COR-L47 (cell line): ENCODE data around the gene CELF4.

ENCODE experiments used
- DNase-seq: peaks from one replicate; lab custom pipeline; 2025; lab: John Stamatoyannopoulos, UW

The CELF4 gene

DNA sequence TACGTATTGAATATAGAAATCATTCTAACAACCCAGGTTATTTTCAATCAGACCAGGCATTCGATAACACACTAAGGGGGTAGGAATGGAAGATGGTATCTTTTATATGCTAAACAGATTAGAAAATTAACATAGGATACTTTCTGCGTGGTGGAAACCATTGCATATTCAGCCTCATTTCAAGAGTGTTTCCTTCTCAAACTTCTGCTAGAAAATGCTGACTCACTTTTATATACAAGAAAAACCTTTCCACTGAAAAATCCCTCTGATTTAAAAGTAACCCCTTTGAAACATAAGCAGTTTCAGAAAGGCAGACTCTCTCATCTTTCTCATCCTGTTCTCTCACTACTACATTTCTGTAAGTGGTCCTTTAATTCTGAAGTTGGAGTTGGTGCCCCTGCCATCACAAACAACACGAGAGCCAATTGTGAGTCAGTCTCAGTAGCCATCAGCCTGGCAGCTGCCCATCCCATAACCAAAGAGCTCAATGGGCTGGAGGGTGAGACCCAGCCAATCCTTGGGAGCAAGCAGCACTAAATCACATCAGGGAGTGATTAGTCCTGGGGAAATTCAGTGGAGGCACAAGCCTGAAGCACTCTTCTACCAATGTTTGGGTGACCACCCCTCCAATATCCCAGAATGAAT lies 343.1 kb downstream of the CELF4 start:
- DNase-seq = no peak

DNA sequence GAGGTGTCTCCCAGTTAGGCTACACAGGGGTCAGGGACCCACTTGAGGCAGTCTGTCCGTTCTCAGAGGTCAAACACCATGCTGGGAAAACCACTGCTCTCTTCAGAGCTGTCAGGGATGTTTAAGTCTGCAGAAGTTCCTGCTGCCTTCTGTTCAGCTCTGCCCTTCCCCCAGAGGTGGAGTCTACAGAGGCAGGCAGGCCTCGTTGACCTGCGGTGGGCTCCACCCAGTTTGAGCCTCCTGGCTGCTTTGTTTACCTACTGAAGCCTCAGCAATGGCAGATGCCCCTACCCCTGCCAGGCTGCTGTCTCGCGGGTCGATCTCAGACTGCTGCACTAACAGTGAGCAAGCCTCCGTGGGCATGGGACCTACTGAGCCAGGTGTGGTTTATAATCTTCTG lies 346.3 kb downstream of the CELF4 start:
- DNase-seq = no peak

DNA sequence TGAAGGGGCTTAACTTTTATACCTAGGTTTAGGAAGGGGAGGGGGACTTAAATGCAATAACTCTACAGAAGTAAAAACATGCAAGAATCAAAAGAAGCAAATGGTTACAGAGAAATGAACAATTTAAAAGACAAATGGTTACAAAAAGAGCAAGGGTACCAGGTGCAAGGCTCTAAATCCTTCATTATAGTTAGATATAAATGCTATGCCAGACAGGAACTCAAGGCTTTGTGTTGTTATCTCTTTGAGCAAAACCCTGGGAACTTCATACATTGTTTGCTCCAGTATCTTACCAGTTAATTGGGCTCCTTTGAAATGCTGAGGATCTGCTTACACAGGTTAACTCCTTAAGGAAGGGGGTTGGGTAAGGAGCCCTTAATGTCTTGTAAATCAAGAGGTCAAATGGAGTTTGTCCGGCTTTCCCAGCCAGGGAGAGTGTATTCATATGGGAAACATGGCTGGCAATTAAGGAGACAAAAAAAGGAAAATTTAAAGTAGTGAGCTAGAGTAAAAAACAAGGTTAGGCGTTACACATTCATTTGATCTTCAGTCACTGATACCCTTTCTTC lies 347.5 kb downstream of the CELF4 start:
- DNase-seq = no peak

DNA sequence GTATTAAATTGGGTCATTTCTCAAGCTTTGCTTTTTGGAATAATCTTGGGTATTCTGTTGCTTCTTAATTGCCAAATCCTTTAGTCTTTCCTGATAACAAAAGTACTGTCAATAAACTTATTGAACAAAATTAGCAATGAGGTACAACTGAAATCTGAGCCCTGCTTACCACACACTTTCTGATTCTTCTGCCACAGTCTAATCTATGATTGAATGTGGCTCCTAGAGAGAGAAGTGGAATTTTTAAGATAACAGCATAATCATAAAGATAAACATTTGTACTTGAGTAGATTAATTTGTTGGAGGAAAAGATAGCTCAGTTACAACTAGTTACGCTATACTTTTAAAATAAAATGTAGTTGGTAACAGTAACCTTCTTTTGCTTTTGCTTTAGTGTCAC lies 354.8 kb downstream of the CELF4 start:
- no peak for DNase-seq

DNA sequence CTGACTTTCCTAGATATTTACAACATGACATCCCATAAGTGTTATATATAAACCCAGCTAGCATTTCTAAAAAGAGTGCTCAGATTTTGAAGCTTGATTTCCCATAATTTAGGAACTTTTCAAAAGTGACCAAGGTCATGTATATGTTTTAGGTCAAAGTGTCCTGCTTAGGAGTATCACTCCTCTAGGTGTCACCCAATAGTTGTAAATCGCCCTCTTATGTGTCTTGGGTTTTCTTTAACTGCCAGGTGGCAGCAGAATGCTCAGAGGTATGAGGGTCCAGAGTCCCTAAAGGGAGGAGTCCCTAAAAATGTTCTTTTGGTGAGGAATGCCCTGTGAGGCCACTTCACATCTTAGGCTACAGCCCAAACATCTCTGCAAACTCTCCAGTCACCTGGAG lies 358.3 kb downstream of the CELF4 start:
- no peak for DNase-seq

DNA sequence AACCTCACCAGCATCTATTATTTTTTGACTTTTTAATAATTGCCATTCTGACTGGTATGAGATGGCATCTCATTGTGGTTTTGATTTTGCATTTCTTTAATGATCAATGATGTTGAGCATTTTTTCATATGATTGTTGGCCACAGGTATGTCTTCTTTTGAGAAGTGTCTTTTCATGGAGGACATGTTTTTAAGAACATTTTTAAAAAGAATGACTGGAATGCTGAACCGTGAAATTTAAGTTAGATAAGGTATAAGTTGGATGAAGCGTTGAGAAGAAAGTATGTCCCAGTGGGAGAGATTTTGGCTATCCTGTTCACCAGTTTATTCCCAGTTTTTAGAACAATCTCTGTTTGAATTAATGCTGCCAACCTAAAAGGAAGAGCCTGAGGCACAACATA lies 365.9 kb downstream of the CELF4 start:
- DNase-seq = no peak
